WTC11 (cell line): ENCODE measurements around the gene SLC22A15. TPM values are rescaled to one million over a fixed set of nuclear protein-coding genes. Genes with fewer than 3 reads are reported as not detected.

Source experiments
- ATAC-seq: fragments of 200-7000 bp; cut with Tn5 transposase; 2 replicates; pipeline ENCODE4 v1.10.0; 2021; ENCODE audit warnings: mild to moderate bottlenecking, moderate library complexity
- CTCF ChIA-PET: fragments of 300-600 bp; sonication (Branson Sonifier 250); formaldehyde crosslinking; loops from one replicate; lab custom pipeline; 2021; ENCODE audit warnings: antibody characterized with exemption; lab: Charles Lee
- POLR2A ChIA-PET: fragments of 350-600 bp; sonication (Branson Sonifier 250); formaldehyde crosslinking; loops from one replicate; lab custom pipeline; 2021; ENCODE audit warnings: antibody characterized with exemption; lab: Charles Lee
- DNase-seq: peaks from one replicate; pipeline ENCODE4 v3.0.0; 2021; ENCODE audit warnings: low spot score
- H3K27ac Mint-ChIP-seq: 2 replicates; pipeline ENCODE4 v1.8.0; 2021; ENCODE audit warnings: mixed read lengths
- H3K27me3 Mint-ChIP-seq: 2 replicates; pipeline ENCODE4 v1.8.0; 2021; ENCODE audit warnings: low read depth, mild to moderate bottlenecking, moderate library complexity, mixed read lengths
- H3K36me3 Mint-ChIP-seq: 2 replicates; pipeline ENCODE4 v1.8.0; 2021; ENCODE audit warnings: mixed read lengths
- H3K4me1 Mint-ChIP-seq: 2 replicates; pipeline ENCODE4 v1.8.0; 2022; ENCODE audit warnings: mixed read lengths
- H3K4me3 Mint-ChIP-seq: 2 replicates; pipeline ENCODE4 v1.8.0; 2021; ENCODE audit warnings: mild to moderate bottlenecking, moderate library complexity, mixed read lengths
- H3K9me3 Mint-ChIP-seq: 2 replicates; pipeline ENCODE4 v1.8.0; 2021; ENCODE audit warnings: mixed read lengths
- ARID4B ChIP-seq: sonication (generic); formaldehyde crosslinking; IDR thresholded peaks from 2 replicates; pipeline ENCODE4 v1.8.0; 2023; ENCODE audit warnings: missing genetic modification reagents, mild to moderate bottlenecking, borderline replicate concordance
- CREM ChIP-seq: sonication (generic); formaldehyde crosslinking; IDR thresholded peaks from 2 replicates; pipeline ENCODE4 v1.8.1; 2022; ENCODE audit warnings: mild to moderate bottlenecking, missing genetic modification reagents, moderate library complexity
- E2F5 ChIP-seq: sonication (generic); formaldehyde crosslinking; IDR thresholded peaks from 2 replicates; pipeline ENCODE4 v1.8.1; 2022; ENCODE audit warnings: mild to moderate bottlenecking, moderate library complexity, missing genetic modification reagents
- ESRRA ChIP-seq: sonication (generic); formaldehyde crosslinking; IDR thresholded peaks from 2 replicates; pipeline ENCODE4 v1.8.1; 2022; ENCODE audit warnings: mild to moderate bottlenecking, missing genetic modification reagents, borderline replicate concordance
- IRF2 ChIP-seq: sonication (generic); formaldehyde crosslinking; IDR thresholded peaks from 2 replicates; pipeline ENCODE4 v1.8.0; 2022; ENCODE audit warnings: low read depth, missing genetic modification reagents, borderline replicate concordance
- JUN ChIP-seq: sonication (generic); formaldehyde crosslinking; IDR thresholded peaks from 2 replicates; pipeline ENCODE4 v1.8.0; 2023; ENCODE audit warnings: mild to moderate bottlenecking, missing genetic modification reagents
- KAT7 ChIP-seq: sonication (generic); formaldehyde crosslinking; IDR thresholded peaks from 2 replicates; pipeline ENCODE4 v1.8.1; 2023; ENCODE audit warnings: missing genetic modification reagents, mild to moderate bottlenecking, borderline replicate concordance
- NR3C1 ChIP-seq: sonication (generic); formaldehyde crosslinking; conservative IDR thresholded peaks from 2 replicates; pipeline ENCODE4 v1.8.1; 2023; ENCODE audit warnings: low read depth, mild to moderate bottlenecking, missing genetic modification reagents
- RELA ChIP-seq: sonication (generic); formaldehyde crosslinking; IDR thresholded peaks from 2 replicates; pipeline ENCODE4 v1.8.1; 2022; ENCODE audit warnings: missing genetic modification reagents, mild to moderate bottlenecking, borderline replicate concordance
- TP53 ChIP-seq: sonication (generic); formaldehyde crosslinking; IDR thresholded peaks from 2 replicates; pipeline ENCODE4 v1.8.1; 2023; ENCODE audit warnings: mild to moderate bottlenecking, missing genetic modification reagents
- ZNF232 ChIP-seq: sonication (generic); formaldehyde crosslinking; IDR thresholded peaks from 2 replicates; pipeline ENCODE4 v1.8.0; 2022; ENCODE audit warnings: mild to moderate bottlenecking, missing genetic modification reagents
- ZNF532 ChIP-seq: fragments of 250-450 bp; sonication (Bioruptor Pico); IDR thresholded peaks from 2 replicates; pipeline ENCODE4 v1.9.0; 2021; ENCODE audit warnings: mild to moderate bottlenecking, borderline replicate concordance
- total RNA-seq: library from RNA; stranded (reverse); gene quantifications from 3 replicates; pipeline ENCODE4 v1.2.3, GENCODE V29; 2021
- TF ChIP-seq, protein P1 (sequence below): sonication (generic); formaldehyde crosslinking; conservative IDR thresholded peaks from 2 replicates; pipeline ENCODE4 v1.8.1; 2022; ENCODE audit warnings: mild to moderate bottlenecking, missing genetic modification reagents
- TF ChIP-seq, protein P2 (sequence below): sonication (generic); formaldehyde crosslinking; IDR thresholded peaks from 2 replicates; pipeline ENCODE4 v1.8.1; 2022; ENCODE audit warnings: low read depth, missing genetic modification reagents, borderline replicate concordance
- TF ChIP-seq, protein P3 (sequence below): sonication (generic); formaldehyde crosslinking; IDR thresholded peaks from 2 replicates; pipeline ENCODE4 v1.8.1; 2022; ENCODE audit warnings: missing genetic modification reagents, borderline replicate concordance
- TF ChIP-seq, protein P4 (sequence below): sonication (generic); formaldehyde crosslinking; IDR thresholded peaks from 2 replicates; pipeline ENCODE4 v1.8.0; 2022; ENCODE audit warnings: missing genetic modification reagents

The SLC22A15 gene
- total RNA-seq, 1 experiment from 2014 or later, result 4.5 TPM

GRCh38 chr1:115951560-115951959 lies 24.8 kb upstream of the SLC22A15 start:
- ATAC-seq (no peak), DNase-seq (no peak)
- Mint-ChIP-seq H3K9me3 (no peaks in the 10 kb centered on the region), H3K36me3 (no peaks in the 10 kb centered on the region), H3K27me3 (no peaks in the 10 kb centered on the region; the same call in 1 of the 2 replicates), H3K27ac (no peak overlapping the region), H3K4me3 (no peak overlapping the region)
- CTCF ChIA-PET, result interaction anchor here (0.8 kb wide), 1 partner anchor 15 kb away, joined by 4 read pairs; no protein-coding TSS in a partner anchor
- TF ChIP-seq, protein P1, sequence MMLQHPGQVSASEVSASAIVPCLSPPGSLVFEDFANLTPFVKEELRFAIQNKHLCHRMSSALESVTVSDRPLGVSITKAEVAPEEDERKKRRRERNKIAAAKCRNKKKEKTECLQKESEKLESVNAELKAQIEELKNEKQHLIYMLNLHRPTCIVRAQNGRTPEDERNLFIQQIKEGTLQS, result no peak
- TF ChIP-seq E2F5 (CRISPR knock-in tag) (no peak), ESRRA (CRISPR knock-in tag) (no peak), CREM (no peak), JUN (CRISPR knock-in tag) (no peak), KAT7 (CRISPR knock-in tag) (no peak), ZNF232 (no peak), RELA (CRISPR knock-in tag) (no peak)
- TF ChIP-seq, protein P2, sequence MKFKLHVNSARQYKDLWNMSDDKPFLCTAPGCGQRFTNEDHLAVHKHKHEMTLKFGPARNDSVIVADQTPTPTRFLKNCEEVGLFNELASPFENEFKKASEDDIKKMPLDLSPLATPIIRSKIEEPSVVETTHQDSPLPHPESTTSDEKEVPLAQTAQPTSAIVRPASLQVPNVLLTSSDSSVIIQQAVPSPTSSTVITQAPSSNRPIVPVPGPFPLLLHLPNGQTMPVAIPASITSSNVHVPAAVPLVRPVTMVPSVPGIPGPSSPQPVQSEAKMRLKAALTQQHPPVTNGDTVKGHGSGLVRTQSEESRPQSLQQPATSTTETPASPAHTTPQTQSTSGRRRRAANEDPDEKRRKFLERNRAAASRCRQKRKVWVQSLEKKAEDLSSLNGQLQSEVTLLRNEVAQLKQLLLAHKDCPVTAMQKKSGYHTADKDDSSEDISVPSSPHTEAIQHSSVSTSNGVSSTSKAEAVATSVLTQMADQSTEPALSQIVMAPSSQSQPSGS (CRISPR knock-in tag), result no peak
- TF ChIP-seq, protein P3, sequence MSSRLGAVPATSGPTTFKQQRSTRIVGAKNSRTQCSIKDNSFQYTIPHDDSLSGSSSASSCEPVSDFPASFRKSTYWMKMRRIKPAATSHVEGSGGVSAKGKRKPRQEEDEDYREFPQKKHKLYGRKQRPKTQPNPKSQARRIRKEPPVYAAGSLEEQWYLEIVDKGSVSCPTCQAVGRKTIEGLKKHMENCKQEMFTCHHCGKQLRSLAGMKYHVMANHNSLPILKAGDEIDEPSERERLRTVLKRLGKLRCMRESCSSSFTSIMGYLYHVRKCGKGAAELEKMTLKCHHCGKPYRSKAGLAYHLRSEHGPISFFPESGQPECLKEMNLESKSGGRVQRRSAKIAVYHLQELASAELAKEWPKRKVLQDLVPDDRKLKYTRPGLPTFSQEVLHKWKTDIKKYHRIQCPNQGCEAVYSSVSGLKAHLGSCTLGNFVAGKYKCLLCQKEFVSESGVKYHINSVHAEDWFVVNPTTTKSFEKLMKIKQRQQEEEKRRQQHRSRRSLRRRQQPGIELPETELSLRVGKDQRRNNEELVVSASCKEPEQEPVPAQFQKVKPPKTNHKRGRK, result no peak
- TF ChIP-seq, protein P4, sequence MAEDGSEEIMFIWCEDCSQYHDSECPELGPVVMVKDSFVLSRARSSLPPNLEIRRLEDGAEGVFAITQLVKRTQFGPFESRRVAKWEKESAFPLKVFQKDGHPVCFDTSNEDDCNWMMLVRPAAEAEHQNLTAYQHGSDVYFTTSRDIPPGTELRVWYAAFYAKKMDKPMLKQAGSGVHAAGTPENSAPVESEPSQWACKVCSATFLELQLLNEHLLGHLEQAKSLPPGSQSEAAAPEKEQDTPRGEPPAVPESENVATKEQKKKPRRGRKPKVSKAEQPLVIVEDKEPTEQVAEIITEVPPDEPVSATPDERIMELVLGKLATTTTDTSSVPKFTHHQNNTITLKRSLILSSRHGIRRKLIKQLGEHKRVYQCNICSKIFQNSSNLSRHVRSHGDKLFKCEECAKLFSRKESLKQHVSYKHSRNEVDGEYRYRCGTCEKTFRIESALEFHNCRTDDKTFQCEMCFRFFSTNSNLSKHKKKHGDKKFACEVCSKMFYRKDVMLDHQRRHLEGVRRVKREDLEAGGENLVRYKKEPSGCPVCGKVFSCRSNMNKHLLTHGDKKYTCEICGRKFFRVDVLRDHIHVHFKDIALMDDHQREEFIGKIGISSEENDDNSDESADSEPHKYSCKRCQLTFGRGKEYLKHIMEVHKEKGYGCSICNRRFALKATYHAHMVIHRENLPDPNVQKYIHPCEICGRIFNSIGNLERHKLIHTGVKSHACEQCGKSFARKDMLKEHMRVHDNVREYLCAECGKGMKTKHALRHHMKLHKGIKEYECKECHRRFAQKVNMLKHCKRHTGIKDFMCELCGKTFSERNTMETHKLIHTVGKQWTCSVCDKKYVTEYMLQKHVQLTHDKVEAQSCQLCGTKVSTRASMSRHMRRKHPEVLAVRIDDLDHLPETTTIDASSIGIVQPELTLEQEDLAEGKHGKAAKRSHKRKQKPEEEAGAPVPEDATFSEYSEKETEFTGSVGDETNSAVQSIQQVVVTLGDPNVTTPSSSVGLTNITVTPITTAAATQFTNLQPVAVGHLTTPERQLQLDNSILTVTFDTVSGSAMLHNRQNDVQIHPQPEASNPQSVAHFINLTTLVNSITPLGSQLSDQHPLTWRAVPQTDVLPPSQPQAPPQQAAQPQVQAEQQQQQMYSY (CRISPR knock-in tag), result no peak
- TF ChIP-seq, all 79 proteins: peak for 0
- POLR2A ChIA-PET, result no interaction called here
- peaks cover 25% of the 10 kb centered on the region for H3K4me1 Mint-ChIP-seq

DNA sequence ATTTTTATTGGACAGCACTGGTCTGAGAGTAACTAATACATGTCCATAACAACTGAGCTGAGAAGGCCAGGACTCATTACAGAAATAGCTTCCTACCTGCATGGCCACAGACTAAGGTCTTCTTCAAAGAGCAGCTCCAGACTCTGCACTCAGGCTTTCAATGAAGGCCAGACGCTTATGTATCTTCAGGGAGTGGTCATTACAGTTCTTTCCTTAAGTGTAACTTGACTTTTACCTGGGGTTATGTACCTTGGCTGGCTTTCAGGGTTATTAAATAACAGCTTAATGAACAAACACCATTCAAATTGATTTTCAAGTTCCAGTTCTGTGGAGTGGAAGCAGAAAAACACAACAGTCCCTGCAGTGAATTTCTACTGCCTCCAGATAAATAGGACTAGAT lies 23.8 kb upstream of the SLC22A15 start:
- DNase-seq, result no peak
- POLR2A ChIA-PET, result no interaction called here
- CTCF ChIA-PET, result no interaction called here
- no peak for ATAC-seq
- no peak overlapping the region for H3K27ac Mint-ChIP-seq
- H3K4me1 Mint-ChIP-seq, result peaks cover 31% of the 10 kb centered on the region
- H3K4me3 Mint-ChIP-seq, result no peak overlapping the region
- H3K36me3 Mint-ChIP-seq, result no peaks in the 10 kb centered on the region
- H3K27me3 Mint-ChIP-seq, result no peaks in the 10 kb centered on the region; the same call in 1 of the 2 replicates
- H3K9me3 Mint-ChIP-seq, result no peaks in the 10 kb centered on the region
- TF ChIP-seq TP53 (CRISPR knock-in tag) (no peak), ZNF532 (CRISPR knock-in tag) (no peak), ARID4B (no peak), NR3C1 (CRISPR knock-in tag) (no peak), IRF2 (CRISPR knock-in tag) (no peak)
- TF ChIP-seq, protein P1, result no peak
